ENCODE results near the gene TTLL6. TPM values are rescaled to one million over a fixed set of nuclear protein-coding genes. Genes with fewer than 3 reads are reported as not detected.

The TTLL6 gene
- total and polyA plus RNA-seq, 2 of the 8 experiments (the other 6 are each of a cell fraction or from before 2014, with no cell fraction given) = 2.6 to 4.3 TPM

GRCh38 chr17:48747445-48748363, 69.3 kb downstream of the TTLL6 start (continued):
- TF ChIP-seq SUZ12 (IDR thresholded peaks at IDR 0.05; ENCODE audit: low read length) = peak; percentile 100
- TF ChIP-seq SIRT6 (IDR thresholded peaks at IDR 0.05; ENCODE audit: low read length) = no peak
- TF ChIP-seq NRF1 (IDR thresholded peaks at IDR 0.05; ENCODE audit: low read depth, low read length) = no peak
- TF ChIP-seq SRF (IDR thresholded peaks at IDR 0.05; ENCODE audit: low read depth, low read length) = no peak
- TF ChIP-seq SP2 (IDR thresholded peaks at IDR 0.05; ENCODE audit: low read length) = no peak
- 0 out of 2 replicates have a peak, but pooled peaks have one; percentile 11 for TF ChIP-seq TCF12 (IDR thresholded peaks at IDR 0.05; ENCODE audit: low read depth, low read length)
- no peak for TF ChIP-seq POLR2A (IDR thresholded peaks at IDR 0.05; ENCODE audit: control extremely low read depth in 1 of 2, low read depth in 2 of 2, low read length in 2 of 2)
- 0 out of 2 replicates have a peak, but pooled peaks have one; percentile 16 for TF ChIP-seq SP1 (IDR thresholded peaks at IDR 0.05; ENCODE audit: low read depth, low read length)
- TF ChIP-seq EZH2 (IDR thresholded peaks at IDR 0.05; ENCODE audit: low read depth, low read length, severe bottlenecking) = peak; percentile 100
- no peak for TF ChIP-seq TAF7 (optimal IDR thresholded peaks at IDR 0.05; ENCODE audit: borderline replicate concordance, low read depth, low read length)
- no peak for TF ChIP-seq CHD1 (IDR thresholded peaks at IDR 0.05; ENCODE audit: low read depth, low read length)
- no peak for TF ChIP-seq RFX5 (IDR thresholded peaks at IDR 0.05; ENCODE audit: borderline replicate concordance, low read depth, low read length)
- peak; percentile 46 for TF ChIP-seq CBX8 (IDR thresholded peaks at IDR 0.05; ENCODE audit: borderline replicate concordance, low read depth, low read length)
